ENCODE measurements around the gene GABRG3. TPM values are rescaled to one million over a fixed set of nuclear protein-coding genes. Genes with fewer than 3 reads are reported as not detected.

Gene GABRG3
- total and polyA plus RNA-seq, 3 donors from 2014 or later: 3.7 to 13.4 (median 6.9) TPM

DNA sequence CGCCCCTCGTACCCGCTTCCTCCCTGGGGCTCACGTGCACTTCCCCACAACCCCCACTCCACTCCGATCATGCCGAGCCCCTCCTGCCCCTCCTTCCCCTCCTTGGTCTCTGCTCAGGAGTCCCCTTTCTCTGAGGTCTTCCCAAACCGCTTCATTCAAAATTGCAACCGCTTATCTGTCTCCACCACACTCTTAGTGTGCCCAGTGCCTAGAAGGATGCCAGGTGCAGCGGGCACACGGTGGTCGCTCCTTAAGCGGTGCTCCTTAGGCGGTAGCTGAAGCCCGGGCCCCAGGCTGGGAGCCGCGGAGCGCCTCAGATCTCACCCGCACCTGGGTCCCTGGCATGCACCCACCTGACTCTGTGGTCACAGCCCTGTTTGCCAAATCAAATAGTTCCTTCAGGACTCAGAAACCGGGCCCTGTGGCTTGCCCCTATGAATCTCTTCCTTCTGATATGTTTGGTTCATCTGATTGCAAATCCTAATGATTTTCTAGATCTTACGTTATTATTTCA is 603.6 kb downstream of the GABRG3 start:
- TF ChIP-seq POLR2A (IDR thresholded peaks at IDR 0.05): no peak
- TF ChIP-seq, protein P1, sequence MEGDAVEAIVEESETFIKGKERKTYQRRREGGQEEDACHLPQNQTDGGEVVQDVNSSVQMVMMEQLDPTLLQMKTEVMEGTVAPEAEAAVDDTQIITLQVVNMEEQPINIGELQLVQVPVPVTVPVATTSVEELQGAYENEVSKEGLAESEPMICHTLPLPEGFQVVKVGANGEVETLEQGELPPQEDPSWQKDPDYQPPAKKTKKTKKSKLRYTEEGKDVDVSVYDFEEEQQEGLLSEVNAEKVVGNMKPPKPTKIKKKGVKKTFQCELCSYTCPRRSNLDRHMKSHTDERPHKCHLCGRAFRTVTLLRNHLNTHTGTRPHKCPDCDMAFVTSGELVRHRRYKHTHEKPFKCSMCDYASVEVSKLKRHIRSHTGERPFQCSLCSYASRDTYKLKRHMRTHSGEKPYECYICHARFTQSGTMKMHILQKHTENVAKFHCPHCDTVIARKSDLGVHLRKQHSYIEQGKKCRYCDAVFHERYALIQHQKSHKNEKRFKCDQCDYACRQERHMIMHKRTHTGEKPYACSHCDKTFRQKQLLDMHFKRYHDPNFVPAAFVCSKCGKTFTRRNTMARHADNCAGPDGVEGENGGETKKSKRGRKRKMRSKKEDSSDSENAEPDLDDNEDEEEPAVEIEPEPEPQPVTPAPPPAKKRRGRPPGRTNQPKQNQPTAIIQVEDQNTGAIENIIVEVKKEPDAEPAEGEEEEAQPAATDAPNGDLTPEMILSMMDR (IDR thresholded peaks at IDR 0.05): no peak
- intact Hi-C loops (cut with DNase I; ENCODE audit: low total_unique reads): no loop called here
- Histone ChIP-seq H3K4me1 (no peaks in the 10 kb centered on the region), H3K27me3 (no peaks in the 10 kb centered on the region), H3K4me3 (peak overlapping the region; percentile 3 to 9), H3K36me3 (ENCODE audit: low read depth, missing control alignments) (no peaks in the 10 kb centered on the region), H3K9me3 (no peaks in the 10 kb centered on the region), H3K27ac (no peak overlapping the region)
- DNase-seq: no peak
- WGBS, 2 donors: 64 to 77% methylated on average over 20 of the region's 20 CpGs

DNA sequence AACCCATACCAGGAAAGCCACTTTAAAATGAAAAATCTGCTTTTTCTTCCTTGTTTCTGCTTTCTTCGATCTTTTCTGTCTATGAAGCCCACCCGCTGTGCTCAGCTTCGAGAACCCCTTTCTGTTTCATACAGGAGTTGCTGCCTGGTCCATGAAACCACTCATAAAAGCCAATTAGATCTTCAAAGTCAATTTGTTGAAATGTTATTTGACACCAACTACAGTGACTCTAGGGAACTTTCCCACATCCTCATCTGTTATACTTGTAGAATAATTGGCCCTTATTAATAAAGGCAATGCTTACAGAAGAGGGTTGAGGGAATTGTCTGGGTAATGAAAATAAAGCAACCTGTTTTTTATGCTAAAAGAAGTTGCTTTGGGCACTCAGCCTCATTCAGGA is 604.5 kb downstream of the GABRG3 start:
- Histone ChIP-seq H3K27ac (no peak overlapping the region), H3K36me3 (ENCODE audit: low read depth, missing control alignments) (no peaks in the 10 kb centered on the region), H3K4me3 (no peak overlapping the region), H3K4me1 (no peaks in the 10 kb centered on the region), H3K9me3 (no peaks in the 10 kb centered on the region), H3K27me3 (no peaks in the 10 kb centered on the region)
- WGBS, 2 donors: 83 to 93% methylated on average over 3 of the region's 3 CpGs
- intact Hi-C loops (cut with DNase I; ENCODE audit: low total_unique reads): no loop called here
- DNase-seq: no peak
- TF ChIP-seq POLR2A (IDR thresholded peaks at IDR 0.05): no peak
- TF ChIP-seq, protein P1 (IDR thresholded peaks at IDR 0.05): no peak

DNA sequence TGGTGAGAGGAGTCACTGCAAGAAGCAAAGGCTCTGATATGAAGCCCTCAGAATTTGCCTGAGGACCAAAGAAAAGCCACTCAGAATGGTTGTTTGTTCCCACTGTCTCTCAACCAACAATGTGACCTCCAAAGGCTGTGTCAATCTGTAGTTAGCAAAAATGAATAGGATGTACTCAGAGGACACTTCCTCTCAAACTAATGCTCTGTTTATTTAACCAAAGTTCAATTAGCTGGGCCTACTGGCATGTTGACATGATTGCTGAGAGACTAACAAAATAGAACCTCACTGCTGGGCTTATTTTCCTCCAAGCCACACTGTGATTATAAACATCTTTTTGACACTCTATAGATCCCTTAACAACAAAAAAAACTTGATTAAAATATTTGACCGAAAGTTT is 605.6 kb downstream of the GABRG3 start:
- no peak overlapping the region for H3K4me3 ChIP-seq
- WGBS, 2 donors: 93 to 96% methylated on average over 1 of the region's 1 CpG
- no peaks in the 10 kb centered on the region for H3K36me3 ChIP-seq (ENCODE audit: low read depth, missing control alignments)
- DNase-seq: no peak
- H3K27ac ChIP-seq: no peak overlapping the region
- no peak for TF ChIP-seq POLR2A (IDR thresholded peaks at IDR 0.05)
- TF ChIP-seq, protein P1 (IDR thresholded peaks at IDR 0.05): no peak
- H3K4me1 ChIP-seq: no peaks in the 10 kb centered on the region
- H3K9me3 ChIP-seq: no peaks in the 10 kb centered on the region
- no peaks in the 10 kb centered on the region for H3K27me3 ChIP-seq
- intact Hi-C loops (cut with DNase I; ENCODE audit: low total_unique reads): no loop called here

DNA sequence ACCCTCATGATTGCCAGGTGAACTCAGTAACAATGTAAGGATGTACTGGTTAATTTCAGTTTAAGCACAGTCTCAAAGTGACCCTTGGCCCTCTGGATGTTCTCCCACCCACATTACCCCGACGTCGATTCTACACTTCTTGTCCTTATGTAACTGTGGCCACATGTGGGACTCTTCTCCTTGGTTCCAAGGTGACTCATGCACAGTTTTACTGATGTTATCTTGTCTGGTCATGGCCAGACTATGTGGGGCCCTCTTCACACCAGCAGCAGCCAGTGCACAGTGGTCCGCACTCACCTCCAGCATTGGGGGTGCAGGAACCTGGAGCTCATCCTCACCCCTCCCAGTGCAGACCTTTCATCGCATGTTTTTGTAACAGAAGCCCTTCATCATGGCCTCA is 608.8 kb downstream of the GABRG3 start:
- no peaks in the 10 kb centered on the region for H3K36me3 ChIP-seq (ENCODE audit: low read depth, missing control alignments)
- no peak for DNase-seq
- intact Hi-C loops (cut with DNase I; ENCODE audit: low total_unique reads): no loop called here
- 89 to 95% methylated on average over 4 to 5 of the region's 5 CpGs for WGBS, 2 donors
- H3K4me3 ChIP-seq: no peak overlapping the region
- H3K27ac ChIP-seq: no peak overlapping the region
- H3K9me3 ChIP-seq: no peaks in the 10 kb centered on the region
- no peaks in the 10 kb centered on the region for H3K27me3 ChIP-seq
- H3K4me1 ChIP-seq: no peaks in the 10 kb centered on the region
- TF ChIP-seq, protein P1 (IDR thresholded peaks at IDR 0.05): no peak
- no peak for TF ChIP-seq POLR2A (IDR thresholded peaks at IDR 0.05)

DNA sequence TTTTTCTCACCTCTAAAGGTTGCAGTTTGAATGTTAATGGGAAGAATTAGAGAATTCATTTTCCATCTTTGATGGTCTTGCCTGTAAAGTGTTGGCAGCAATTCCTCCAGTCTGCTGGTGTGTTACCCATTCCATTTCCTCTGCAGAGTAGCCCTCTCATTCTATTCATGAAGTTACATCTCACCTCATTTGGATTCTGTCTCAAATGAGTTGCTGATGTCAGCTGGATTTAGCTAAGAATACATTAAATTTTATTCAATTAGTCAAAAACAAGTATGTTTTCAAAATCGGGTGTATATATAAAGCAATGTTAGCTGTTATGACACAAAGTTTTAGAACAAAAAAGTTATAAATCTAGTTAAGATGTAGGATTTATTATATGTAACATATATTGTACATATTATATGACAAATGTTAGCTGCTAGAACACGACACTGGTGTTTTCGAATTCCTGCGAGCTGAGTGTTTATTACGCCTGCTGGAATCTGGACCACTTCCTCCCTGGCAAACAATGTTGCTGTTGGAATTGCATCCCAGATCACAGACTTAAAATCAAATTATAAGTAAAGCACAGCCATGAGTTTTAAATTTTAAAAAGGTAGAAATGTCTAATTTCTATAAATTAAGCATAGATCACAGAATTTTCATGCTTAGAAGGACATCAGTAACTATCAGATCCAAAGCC is 611.9 kb downstream of the GABRG3 start:
- 81 to 83% methylated on average over 5 of the region's 5 CpGs for WGBS, 2 donors
- no peaks in the 10 kb centered on the region for H3K9me3 ChIP-seq
- no peak for DNase-seq
- no peaks in the 10 kb centered on the region for H3K4me1 ChIP-seq
- TF ChIP-seq, protein P1 (IDR thresholded peaks at IDR 0.05): no peak
- no peak for TF ChIP-seq POLR2A (IDR thresholded peaks at IDR 0.05)
- no peaks in the 10 kb centered on the region for H3K27me3 ChIP-seq
- H3K36me3 ChIP-seq (ENCODE audit: low read depth, missing control alignments): no peaks in the 10 kb centered on the region
- intact Hi-C loops (cut with DNase I; ENCODE audit: low total_unique reads): no loop called here
- no peak overlapping the region for H3K27ac ChIP-seq
- no peak overlapping the region for H3K4me3 ChIP-seq
